Colon (tissue), 2 donors: ENCODE measurements around the gene LARGE1.

Experiments used
- FAIRE-seq: peaks from 2 replicates; lab custom pipeline; 2012; peaks lifted over from hg19 to GRCh38; lab: Jason Lieb, UNC
- donor health status: control.
- donor health status: control.

LARGE1 gene

DNA sequence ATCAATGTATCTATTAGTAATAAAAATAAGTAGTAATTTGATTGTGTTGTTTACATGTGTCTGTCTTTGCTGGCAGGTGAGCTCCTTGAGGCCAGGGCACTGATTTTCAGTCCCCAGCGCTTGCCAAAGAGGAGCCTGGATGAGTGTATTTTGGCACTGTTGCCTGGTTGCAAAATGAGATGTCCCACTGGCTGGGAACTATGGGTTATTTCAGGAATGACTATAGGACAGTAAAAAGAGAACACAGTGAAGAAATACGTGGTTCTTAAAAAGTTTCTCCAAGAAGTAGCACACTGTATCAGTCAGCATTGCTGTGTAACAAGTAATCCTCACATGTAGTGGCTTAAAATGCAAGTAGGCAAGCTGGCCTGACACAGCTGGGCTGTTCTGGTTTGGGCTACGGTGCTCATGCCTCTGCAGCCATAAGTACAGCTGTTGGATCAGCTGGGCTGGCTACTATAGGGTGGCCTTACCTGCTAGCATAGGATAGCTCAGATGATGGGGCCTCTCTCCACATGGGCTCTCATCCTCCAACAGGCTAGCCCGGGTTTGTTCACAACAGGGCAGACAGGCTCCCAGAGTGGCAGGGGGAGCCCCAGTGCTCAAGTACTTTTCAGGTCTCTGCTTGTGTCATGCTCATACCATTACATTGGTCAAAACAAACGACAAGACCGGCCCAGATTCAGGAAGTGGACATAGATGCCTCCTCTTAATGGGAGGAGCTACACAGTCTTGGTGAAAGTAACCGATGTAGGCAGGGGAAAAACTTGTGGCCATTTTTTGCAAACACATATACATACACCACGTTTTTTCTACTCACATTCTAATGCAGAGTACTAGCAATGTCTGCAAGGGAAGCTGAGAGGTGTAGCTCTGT lies 399.1 kb downstream of the LARGE1 start:
- FAIRE-seq: no peak

DNA sequence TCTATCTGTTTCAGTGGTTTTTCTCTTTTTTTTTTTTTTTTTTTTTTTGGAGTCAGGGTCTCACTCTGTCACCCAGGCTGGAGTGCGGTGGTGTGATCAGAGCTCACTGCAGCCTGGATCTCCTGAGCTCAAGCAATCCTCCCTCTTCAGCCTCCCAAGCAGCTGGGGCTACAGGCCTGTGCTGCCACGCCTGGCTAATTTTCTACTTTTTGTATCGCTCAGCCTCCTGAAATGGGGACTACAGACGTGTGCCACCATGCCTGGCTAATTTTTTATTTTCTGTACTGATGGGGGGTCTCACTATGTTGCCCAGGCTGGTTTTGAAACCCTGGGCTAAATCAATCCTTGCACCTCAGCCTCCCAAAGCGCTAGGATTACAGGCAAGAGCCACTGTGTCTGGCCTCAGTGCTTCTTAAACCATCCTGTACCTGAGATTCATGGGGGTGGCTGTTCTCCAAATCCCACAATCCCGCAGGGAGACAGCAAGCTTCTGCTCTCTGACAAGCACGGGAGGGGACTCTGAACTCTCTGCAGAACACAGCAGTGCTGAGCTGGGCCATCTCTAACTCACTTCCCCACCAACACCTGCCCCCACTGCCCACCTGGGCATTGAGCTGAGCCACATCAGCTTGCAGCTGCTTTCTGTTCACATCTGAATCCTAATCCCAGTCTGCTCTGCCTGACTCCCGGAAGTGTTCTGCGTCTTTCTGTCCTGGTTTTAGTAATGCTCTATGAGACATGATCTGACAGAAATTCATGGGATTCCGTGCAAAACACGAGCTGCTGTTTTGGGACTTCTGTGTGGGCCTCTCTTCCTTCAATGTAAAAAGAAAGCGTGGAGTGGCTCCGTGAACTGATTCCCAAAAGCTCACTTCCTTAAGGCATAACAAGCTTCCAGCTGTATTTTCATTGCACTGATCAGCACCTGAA lies 400.0 kb downstream of the LARGE1 start:
- no peak for FAIRE-seq

DNA sequence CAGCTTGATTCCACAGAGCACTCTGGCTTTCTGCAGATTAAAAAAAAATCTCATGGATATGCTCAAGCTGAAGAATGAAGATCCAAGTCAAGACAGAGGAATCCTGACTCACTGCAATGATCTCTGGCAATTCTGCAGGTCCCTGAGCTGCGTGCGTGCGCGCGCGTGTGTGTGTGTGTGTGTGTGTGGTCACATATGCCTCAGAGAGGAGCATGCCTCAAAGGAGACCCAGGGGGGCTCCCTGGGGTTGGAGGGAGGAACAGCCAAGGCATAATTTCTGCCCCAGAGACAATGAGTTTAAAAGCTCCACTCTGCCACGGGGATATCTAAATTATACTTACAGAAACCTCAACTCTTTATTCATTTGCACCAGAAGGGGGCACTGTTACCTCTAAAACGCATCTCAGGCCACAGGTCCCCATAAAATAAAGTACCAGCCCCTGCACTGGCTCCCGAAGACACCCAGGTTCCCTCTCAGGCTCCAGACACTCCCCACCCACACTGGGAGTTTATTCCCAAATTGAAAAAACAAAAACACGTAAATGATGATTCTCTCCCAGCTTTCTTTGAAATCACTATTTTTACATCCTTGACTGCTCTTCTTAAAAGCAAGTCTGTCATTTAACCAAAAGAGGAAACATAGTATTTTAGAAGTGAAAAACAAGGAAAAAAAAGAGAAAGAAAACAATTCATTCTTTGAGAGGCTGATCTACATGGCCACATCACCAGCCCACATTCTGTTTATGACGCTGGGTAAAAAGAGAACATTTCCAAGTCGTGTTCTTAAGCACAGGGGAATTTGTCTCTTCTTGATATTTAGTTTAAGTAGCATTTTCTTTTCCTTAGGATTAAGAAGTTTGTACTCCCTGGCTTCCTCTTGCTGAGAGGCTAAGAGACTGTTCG lies 401.0 kb downstream of the LARGE1 start:
- FAIRE-seq: no peak

DNA sequence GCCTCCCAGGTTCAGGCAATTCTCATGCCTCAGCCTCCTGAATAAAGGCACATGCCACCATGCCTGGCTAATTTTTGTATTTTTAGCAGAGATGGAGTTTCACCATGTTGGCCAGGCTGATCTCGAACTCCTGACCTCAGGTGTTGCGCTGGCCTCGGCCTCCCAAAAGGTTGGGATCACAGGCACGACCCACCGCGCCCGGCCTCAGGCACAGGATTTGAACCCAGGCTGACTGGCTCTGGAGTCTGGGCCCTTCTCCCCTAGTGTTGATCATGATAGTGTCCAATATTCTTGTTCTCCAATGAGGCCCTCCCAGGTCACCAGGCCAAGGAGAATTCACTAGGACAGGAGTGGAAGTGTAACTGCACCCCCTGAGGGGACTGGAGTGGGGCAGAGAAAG lies 401.9 kb downstream of the LARGE1 start:
- no peak for FAIRE-seq

DNA sequence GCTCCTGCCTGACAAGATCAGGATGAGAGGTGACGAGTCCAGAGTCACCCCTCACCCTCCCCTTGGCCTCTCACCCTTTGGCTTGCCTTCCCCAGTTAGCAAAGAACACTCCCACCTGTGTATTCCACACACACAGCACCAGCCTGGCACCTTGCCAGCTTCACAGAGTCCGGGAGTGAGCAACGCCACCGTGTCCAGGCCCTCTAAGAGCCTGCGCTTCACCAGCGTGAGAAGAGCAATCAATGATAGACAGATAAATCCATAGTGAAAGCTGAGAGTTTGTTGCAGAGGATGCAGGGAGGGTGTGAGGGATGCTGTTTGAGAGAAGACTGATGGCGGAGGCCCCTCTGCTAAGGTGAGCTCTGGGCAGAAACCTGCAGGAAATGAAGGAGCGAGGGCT lies 404.5 kb downstream of the LARGE1 start:
- FAIRE-seq: no peak

DNA sequence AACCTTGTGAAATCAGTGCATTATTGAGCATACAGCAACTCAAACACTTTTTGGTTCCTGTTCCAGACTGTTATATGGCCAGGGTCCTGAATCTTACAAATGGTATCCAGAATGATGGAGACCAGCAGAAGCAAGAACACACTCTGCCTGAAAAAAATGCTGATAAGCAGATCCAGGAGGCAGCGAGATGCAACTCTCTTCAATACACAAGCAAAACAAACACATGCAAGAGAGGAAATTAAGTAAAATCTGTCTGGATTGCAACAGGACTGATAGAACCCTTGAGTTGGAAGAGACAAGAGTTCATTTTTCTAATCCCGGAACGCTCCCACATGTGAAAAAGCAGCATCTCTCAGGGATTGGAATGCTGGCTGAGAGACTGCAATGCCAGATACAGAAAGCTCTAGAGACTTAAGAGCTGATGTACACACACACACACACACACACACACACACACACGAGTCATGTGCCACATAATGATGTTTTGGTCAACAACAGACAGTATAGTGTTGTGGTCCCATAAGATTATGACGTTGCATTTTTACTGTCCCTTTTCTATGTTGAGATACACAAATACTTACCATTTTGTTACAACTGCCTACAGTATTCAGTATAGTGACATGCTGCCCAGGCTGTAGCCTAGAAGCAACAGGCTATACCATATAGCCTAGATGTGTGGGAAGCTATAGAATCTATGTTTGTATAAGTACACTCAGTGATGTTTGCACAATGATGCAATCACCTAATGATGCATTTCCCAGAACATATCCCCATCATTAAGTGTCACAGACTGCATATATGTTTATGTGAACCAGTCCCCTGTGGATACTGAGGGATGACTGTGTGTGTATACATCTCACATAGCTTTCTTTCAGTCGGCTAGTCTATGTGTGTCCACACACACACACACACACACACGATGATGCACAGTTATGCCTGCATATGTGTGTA lies 406.6 kb downstream of the LARGE1 start:
- no peak for FAIRE-seq

DNA sequence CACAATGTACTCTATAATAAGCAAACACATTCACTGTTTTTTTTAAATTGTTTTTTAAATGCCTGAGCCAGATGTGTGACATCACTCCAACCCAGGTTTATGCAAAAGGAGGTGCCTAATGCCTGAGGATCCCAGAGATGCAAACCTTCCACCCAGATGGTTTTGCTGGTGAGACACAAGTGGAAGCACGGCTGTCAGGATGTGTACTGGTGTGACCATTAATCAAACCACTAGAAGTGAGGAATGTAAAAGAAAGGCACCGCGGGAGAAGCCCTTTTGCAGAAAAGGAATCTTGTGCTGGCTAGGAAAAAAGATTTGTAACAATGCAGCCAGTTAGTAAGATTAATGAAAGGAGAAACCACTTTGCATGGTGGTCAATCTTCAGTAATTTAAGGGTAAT lies 407.4 kb downstream of the LARGE1 start:
- no peak for FAIRE-seq

DNA sequence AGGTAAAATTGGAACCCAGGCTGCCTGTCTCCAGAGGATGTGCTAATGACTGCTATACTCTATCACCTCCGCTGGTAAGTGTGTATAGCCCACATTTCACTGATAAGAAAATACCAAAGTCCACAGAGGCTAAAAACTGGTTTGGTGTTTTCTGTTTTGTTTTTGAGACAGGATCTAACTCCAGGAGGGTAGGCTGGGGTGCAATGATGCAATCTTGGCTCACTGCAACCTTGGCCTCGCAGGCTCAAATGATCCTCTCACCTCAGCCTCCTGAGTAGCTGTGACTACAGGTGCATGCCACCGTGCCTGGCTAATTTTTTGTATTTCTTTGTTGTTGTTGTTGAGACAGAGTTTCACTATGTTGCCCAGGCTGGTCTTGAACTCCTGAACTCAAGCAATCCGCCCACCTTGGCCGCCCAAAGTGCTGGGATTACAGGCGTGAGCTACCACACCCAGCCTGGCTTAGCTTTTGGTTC lies 409.8 kb downstream of the LARGE1 start:
- FAIRE-seq: no peak

DNA sequence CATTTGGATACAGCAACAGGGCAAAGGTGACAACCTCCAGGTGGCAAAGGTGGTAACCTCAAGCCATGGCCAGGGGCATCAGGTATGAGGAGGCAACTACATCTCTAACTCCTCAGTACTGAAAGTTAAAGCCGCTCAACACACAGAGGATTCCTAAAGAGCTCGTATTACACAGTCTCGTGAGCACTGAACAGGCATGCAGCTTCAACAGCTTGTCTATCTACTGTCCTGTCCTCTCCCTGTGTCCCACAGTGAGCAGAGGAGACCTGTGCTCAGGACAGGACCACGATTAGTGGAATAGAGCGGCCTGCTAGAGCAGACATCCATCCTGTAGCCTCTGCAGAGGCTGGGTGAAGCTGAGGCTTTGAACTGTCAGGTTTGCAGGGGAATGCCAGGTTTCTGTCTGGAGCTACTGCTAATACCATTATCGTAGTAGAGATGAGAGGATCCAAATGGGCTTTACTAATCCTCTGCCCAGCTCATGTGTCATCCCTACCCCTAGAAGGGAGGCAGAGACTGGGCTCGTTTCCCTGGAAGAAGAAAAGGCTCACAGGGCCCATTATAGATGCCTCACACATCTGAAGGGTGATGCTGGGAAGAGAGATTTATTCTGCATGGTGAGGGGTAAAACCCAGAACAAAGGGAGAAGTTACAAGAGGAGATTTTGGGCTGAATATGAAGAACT lies 415.2 kb downstream of the LARGE1 start:
- no peak for FAIRE-seq

DNA sequence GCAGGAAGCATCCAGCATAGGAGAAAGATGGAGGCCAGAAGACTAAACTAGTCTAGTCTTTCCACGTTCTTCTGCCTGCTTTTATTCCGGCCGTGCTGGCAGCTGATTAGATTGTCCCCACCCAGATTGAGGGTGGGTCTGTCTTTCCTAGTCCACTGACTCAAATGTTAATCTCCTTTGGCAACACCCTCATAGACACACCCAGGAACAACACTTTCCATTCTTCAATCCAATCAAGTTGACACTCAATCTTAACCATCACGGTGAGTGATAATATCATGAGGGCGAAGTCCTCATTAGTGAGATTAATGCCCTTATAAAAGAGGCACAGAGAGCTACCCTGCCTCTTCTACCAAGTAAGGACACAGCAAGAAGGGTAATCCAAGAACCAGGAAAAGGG lies 424.2 kb downstream of the LARGE1 start:
- FAIRE-seq: no peak

DNA sequence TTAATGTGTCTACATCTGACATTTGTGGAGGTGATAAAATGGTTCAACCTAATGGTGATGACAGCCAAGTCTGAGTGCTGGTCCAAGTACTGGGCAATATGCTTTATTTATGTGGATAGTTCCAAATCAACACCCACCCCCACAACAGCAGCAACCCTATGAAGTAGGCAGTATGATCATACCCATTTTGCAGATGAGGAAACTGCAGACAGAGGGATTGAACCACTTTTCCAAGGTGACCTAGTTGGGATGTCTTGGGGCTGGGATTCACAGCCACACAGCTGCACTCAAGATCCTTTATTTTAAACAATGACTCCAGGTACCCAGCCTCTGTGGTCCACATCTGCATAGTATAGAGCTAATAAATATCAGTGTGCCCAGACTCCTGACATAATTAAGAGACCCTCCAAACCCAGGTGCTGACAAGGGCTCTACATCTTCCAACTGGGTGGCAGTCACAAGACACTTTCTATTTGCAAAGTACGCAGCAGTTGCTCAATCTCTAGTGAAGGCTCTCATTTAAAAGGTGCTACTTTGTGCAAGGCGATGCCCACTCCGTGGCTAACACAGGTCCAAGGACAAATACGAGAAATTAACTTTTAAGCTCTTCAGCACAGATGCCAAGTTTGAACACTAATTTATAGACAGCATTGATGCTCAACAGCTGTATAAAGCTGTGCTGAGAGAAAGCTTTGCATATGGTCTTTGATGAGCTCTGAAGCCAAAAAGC lies 426.6 kb downstream of the LARGE1 start:
- FAIRE-seq: no peak

DNA sequence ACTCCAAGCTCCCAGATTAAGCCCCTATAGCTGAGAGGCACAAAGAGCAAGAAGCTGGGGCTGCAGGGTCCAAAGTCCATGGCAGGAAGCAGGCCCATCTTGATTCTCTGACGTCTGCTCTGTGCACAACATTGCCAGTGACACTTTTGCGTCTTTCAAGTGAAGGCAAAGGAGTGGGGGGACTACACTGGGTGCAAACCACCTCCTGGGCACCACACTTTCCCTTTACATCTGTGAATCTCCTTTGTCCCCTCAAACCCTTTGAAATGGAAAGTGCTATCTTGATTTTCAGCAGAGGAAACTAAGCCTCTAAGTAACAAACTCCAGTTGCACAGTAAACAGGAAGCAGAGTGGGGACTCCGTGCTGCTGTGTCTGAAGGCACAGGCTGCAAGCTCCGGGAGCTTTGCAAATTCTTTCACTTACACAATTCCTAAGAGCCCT lies 428.0 kb downstream of the LARGE1 start:
- no peak for FAIRE-seq

DNA sequence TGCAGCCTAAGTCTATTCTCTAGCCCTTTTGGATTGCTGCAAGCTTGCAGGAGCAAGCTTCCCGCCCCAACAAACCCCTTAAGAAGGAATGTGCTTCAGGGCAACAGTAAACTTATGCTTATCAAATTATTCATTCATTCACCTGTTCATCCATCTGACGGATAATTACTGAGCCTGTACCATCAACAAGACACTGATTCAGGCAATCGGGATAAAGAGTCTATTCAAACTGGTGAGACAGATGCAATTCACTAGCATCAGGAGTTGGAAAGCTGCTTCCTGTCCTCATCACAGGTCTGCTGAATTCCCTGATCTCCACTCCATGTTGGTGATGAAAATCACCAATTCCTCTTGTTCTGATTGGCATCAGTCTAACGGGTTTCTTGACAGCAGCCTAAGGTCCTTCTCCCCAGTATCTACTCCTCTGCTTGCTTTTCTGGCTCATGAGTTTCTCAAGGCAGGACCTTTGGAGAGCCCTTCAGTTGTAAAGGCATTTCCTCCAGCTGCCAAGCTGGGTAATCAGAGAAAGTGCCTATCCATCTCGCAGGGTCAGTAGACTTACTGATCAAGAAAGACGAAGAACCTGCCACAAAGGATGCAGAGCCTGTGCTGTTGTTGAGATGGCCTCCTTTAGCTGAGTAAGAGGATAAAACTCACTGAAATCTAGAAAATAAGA lies 433.1 kb downstream of the LARGE1 start:
- no peak for FAIRE-seq

DNA sequence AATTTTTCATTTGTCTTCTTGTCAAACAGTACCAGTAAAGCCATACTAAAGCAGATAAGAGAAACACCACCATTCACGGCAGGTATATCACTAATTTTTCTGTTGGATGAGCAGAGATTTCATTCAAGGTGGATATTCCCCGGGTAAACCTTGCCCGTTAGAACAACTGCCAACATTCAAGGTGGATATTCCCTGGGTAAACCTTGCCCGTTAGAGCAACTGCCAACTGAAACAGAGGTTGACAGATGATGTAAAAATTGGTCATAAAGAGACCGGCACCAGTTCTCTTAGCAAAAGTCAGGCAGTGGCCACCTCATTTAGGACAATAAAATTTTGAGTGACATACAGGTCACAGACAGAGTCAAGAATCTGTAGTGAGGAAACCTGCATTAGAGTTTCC lies 438.7 kb downstream of the LARGE1 start:
- FAIRE-seq: no peak

DNA sequence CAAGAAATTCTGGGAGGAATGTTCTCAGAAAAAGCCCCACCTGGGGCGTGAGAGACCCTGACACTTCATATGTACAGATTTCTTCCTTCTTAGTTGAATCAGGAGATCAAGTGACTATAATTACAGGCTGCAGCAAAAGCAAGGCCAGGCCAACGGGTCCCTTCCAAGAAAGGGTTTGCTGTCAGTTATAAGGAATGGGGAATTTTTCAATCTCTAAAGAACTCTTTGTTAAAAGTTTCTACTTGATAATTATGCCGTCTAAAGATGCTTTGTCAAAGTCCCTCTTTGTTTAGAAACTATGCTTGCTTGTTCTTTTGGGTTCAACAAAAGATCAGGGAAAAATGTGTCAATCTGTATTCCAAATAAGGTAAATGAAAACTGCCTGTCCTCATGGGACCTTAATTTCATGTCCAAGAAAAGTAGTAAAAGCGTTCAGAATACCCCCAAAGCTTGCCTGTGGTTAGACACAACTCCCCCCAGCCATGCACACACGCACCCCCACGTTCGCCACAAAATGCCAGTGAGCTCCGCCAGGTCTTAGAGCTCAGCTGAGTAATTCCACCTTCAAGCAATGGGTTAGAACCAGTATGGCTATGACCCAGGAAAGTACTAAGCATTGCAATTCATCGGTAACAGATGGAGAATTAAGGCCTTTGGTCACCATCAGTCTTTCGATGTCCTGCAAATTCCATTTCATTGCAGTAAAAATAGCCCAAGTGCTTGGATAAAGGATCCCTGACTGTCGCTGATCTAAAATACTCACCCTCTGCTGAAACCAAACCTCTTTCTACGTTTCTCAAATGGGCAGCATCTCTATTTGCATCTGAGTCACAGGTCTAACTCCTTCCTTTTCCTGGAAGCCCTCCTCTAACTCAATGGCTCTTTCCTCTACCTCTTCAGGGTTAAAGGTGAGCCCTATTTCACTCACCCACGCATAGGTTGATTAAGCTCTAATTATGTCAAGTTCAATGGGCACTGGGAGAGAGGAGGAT lies 442.9 kb downstream of the LARGE1 start:
- FAIRE-seq: no peak

DNA sequence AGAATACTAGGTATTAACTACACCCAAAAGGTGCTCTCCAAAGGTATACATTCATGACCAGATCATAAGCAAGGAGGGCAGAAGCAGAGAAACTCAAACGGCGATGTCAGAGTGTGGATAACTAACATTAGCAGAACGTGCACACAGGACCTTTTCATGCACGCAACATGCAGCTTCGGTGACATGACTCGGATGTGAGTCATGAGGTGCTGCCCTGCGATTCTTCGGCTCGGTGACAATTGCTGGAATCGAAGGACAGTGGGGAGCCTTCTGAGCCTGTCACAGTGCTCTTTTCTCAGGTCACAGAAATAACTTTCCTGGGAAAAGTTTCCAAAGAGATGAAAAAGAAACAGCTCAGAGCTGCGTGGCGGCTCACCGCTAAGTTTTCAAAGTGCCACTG lies 443.6 kb downstream of the LARGE1 start:
- no peak for FAIRE-seq

DNA sequence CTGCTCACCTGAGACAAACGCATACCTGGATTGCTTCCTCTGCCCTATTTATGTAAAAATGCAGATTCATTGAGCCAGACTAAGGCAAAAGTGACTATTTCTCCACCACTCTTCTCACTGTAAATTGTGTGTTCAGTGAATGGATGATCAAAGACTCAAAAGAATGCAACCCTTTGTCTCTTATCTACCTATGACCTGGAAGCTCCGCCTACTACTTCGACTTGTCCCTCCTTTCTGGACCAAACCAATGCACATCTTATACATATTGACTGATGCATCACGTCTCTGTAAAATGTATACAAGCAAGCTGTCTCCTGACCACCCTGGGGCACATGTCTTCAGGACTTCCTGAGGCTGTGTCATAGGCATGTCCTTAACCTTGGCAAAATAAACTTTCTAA lies 444.1 kb downstream of the LARGE1 start:
- FAIRE-seq: no peak

DNA sequence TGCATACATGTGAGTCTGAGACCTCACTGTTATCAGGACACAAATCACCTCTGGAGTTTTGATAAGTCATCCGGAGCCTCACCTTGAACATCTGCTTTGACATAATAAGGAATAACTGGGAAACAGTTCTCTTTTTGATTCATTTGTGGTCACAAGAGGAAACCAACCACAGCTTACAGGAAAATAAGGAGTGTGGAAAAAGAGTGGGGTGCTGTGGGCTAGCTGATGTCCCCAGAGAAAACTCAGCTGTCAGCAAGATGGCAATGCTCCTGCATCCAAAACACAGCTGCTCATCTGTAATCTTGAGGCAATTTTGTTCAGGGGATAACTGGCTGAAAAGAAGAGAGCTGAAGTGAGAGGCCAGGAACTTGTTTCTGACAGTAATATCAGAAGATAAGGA lies 445.7 kb downstream of the LARGE1 start:
- no peak for FAIRE-seq
